Activated T-cell treated with anti-CD3 and anti-CD28 coated beads for 24 hours (primary cell): ENCODE data around the gene HINFP.
A peak's percentile ranks its signal among the peaks of the same experiment; 100 is the strongest.

Experiments used
- DNase-seq: peaks from one replicate; pipeline ENCODE4 v3.0.0-alpha.2; 2020; ENCODE audit warnings: low read depth

Gene HINFP, protein sequence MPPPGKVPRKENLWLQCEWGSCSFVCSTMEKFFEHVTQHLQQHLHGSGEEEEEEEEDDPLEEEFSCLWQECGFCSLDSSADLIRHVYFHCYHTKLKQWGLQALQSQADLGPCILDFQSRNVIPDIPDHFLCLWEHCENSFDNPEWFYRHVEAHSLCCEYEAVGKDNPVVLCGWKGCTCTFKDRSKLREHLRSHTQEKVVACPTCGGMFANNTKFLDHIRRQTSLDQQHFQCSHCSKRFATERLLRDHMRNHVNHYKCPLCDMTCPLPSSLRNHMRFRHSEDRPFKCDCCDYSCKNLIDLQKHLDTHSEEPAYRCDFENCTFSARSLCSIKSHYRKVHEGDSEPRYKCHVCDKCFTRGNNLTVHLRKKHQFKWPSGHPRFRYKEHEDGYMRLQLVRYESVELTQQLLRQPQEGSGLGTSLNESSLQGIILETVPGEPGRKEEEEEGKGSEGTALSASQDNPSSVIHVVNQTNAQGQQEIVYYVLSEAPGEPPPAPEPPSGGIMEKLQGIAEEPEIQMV

DNA sequence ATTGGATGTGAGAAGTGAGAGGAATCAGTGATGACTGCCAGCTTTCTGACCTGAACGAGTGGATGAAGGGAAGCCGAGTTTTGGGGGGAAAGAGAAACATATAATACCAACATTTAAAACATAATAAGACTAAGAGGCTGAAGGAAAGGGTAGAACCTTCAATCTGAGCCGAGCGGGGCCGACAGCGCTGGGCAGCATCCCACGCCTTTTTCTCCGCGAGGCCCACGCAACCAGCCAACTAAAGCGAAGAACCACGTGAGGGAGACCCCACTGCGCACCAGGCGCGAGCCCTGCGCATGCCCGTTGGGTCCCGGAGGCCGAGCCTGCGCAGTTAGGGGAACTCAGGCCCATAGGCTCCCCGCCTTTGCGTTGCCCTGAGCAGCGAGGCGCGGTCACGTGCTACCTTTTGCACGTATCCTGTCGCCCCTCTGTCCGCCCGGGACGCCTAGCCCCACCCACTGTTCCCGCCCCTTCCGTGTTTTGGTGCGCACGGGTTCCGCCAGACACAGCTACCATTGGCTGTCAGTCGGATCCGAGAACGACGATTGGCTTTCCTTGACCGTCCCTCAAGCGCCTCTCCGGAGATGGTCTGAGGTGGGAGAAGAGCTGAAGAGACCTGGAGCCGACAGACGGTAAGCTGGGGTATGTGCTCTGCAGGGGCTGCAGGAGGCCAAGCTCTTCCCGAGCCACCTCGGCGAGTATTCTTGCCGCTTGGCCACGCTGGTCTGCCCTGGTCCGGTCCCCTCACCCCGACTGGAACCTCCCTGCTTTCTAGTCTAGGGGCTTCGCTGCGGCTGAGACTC, at the start of gene HINFP:
Gene HINFP, plus strand, starts transcription at position 573 of the 803 bp plus-strand sequence. CDS start 5,365 bp downstream, outside the sequence.
- peak; percentile 100 for DNase-seq

DNA sequence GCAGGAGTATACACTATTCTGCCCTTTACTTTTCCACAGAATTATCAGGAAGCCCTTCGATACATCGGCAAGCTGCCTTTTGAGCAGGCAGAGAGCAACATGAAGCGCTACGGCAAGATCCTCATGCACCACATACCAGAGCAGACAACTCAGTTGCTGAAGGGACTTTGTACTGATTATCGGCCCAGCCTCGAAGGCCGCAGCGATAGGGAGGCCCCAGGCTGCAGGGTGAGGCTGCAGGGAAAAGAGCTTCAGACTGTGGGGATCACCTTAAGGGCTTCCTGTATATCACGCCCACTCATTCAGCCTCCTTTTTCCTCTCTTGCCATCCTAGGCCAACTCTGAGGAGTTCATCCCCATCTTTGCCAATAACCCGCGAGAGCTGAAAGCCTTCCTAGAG, 43.5 kb upstream of the HINFP start:
- no peak for DNase-seq

DNA sequence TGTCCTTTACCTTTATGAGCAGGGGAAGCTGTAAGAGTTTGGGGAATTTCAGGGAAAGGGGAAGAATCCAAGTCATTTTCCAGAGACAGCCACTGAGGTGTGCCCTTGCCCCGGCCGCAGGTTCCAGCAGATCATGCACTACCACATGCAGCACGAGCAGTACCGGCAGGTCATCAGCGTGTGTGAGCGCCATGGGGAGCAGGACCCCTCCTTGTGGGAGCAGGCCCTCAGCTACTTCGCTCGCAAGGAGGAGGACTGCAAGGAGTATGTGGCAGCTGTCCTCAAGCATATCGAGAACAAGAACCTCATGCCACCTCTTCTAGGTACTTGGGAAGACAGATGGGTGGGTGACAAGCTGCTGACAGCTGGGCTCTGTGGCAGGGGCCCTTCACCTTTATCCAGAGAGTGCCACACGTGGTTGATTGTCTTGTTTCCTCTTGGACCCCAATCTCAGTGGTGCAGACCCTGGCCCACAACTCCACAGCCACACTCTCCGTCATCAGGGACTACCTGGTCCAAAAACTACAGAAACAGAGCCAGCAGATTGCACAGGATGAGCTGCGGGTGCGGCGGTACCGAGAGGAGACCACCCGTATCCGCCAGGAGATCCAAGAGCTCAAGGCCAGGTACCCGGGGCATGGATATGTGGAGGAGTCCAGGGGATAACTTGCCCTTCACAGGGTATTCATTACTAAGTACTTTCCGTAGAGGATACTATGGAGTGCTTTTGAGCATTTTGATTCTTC, 42.5 kb upstream of the HINFP start:
- no peak for DNase-seq

DNA sequence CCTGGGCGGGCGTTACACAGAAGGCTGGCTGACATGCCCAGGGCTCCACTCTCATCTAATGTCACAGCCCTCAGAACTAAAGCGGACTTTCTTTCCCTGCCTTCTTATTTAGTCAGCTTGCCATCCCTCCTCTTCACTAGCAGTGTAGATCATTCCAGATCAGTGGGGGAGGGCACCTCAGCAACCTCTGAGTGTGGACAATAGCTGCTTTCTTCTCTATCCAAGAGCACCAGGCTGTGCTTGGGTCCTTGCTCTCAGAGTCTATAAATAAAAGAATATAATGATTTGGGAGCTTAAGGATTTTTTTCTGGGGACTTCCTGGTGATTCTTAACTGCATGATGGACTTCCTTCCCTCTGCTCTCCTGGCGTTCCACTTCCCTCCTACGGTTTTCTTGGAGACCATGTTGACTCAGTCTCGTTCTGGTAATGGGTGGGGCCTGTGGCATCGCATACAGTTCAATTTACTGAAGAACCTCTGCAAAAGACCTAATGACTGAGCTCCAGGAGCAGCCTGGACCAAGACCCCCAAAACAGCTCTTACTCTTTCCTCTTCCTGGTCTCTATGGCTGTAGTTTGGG, 39.6 kb upstream of the HINFP start:
- no peak for DNase-seq

DNA sequence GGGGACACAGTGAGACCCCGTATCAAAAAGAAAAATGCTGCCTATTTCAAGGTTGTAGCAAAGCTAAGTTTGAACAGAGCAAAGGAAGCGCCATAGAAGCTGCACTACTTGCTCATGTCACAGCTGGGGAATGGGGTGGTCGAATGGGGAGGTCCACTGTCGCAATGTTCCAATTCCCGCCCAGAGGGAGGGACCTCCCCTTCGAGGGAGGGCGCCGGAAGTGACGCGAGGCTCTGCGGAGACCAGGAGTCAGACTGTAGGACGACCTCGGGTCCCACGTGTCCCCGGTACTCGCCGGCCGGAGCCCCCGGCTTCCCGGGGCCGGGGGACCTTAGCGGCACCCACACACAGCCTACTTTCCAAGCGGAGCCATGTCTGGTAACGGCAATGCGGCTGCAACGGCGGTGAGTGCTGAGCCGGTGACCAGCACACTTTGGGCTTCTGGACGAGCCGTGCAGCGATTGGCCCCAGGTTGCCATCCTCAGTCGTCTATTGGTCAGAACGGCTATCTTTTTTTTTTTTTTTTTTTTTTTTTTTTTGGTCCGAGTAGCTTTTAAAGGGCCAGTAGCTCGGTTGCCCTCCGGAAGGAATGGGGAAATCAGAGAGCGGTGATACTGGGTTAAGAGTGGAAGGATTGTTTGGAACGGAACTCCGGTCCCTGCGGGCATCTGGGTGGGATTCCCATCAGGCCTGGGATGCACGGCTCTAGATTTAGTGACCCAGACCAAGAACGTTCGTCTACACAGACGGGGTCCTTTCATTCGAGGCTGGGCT, 36.5 kb upstream of the HINFP start, which contains the start of gene HMBS:
Gene HMBS, plus strand, starts transcription at position 219 of the 774 bp plus-strand sequence. Its CDS starts 153 bp downstream, at position 372.
- DNase-seq = peak; percentile 91

DNA sequence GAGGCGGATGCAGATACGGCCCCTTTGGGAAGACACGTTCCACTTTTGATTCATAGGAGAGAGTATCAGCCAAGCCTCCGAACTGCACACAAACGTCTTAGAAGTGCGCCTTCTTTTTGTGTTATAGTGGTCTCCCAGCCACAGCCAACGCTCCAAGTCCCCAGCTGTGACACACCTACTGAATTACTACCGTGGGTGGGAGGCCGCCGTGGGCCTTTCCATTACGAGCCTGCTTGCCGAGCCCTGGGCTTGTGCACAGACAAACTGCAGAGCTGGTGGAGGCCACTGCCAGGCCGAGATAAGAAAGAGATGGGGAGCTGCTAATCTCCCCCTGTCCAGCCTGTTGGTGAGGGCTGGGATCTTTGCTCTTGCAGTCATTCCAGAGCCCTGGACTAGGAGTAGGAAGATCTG, 35.9 kb upstream of the HINFP start:
- no peak for DNase-seq

DNA sequence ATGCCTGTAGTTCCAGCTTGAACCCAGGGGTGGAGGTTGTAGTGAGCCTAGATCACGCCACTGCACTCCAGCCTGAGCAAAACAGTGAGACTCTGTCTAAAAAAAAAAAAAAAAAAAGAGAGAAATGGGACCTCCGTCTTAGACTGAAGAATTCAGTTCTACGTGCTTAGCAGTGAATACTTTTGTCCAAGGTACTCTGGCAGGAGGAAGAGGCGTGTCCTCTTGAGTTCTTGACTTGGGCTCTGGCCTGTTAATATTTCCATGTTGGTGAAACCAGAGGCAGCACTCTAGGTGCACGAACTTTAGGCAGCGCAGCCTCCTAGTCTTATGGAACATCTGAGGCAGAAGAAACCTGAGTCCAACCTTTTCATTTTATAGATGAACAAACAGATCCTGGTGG, 34.3 kb upstream of the HINFP start:
- DNase-seq = no peak

DNA sequence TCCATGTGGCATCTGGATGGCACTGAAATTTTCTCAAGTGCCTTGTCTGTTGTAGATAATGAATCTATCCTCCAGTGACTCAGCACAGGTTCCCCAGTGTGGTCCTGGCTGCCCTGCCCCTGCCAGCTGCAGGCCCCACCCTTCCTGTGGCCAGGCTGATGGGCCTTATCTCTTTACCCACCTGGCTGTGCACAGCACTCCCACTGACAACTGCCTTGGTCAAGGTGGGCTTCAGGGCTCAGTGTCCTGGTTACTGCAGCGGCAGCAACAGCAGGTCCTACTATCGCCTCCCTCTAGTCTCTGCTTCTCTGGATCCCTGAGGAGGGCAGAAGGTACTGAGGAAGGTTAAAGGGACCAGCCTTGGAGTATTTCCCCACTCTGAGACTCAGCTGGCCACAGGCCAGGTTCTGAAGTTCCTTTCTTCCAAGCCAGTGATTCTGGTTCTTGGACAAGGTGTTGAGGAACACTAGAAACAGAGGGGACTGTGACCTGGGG, 33.6 kb upstream of the HINFP start:
- DNase-seq = no peak

DNA sequence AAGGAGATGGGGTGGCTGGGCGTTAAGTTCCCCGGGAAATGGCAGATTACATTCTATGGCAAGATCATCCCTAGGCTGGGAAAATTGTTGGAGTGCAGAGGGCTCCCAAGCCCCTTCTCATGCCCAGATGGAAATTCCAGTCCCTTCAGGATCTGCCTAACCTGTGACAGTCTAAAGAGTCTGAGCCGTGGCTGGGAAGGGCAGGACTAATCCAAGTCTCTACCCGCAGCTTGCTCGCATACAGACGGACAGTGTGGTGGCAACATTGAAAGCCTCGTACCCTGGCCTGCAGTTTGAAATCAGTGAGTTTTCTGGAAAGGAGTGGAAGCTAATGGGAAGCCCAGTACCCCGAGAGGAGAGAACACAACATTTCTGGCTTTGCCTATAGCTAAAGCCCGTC, 33.0 kb upstream of the HINFP start:
- no peak for DNase-seq

DNA sequence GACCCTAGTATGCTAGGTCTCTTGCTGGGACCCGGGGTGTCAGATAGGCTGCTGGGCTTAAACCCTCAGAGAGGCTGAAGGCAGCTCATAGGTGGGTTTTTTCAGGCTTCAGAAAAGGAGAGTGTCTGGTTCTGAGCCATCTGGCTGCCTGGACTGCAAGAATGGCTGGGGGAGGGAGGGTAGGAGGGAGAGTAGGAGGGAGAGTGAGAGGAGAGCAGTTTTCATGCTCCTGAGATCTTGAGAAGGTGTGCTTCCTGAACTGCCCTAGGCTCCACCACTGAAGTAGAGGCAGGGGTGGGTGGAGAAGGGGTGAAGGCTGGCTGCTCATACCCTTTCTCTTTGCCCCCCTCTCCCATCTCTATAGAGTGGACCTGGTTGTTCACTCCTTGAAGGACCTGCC, 32.1 kb upstream of the HINFP start:
- DNase-seq = no peak

DNA sequence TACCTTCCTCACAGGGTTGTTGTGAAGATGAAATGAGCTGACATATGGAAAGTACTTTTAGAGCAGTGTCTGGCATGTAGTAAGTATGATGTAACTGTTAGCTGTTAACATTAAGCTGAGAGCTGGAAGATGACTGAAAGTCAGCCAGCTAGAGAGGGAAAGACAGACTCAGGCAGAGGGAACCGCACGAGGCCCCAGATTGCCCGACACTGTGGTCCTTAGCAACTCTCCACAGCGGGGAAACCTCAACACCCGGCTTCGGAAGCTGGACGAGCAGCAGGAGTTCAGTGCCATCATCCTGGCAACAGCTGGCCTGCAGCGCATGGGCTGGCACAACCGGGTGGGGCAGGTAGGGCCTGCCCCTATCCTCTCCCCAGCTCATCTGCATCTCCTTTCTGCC, 30.2 kb upstream of the HINFP start:
- DNase-seq = no peak

DNA sequence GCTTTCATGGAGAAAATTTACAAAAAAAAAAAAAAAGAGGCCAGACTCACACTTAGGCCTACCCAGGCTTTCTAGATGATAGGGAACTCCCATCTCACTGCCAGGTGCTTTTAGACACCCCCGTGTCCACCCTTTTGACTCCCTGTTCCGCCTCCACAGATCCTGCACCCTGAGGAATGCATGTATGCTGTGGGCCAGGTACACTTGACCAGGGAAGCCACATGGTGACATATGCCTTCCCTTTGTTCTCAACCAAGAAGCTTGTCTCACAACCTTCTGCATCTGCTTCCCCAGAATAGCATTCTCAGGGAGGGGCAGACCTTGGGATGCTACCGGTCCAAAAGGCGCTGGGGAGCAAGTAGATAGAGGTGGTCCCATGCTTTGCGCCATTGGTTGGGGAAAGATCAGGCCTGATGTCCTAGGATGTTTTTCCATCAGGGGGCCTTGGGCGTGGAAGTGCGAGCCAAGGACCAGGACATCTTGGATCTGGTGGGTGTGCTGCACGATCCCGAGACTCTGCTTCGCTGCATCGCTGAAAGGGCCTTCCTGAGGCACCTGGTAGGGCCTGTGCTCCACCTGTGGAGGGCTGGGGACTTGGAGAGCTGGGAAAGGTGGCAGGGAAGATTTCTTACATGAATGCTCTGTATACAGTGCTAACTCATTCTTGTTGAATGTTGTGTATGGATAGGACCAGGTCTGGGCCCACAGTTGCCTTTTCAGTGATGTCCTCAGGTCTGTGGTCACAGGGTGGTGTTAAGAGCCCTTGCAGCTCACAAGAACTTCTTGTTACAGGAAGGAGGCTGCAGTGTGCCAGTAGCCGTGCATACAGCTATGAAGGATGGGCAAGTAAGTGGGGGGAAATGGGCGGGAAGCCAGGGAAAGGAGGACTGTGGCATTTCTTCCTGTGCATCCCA, 29.2 kb upstream of the HINFP start:
- DNase-seq = no peak

DNA sequence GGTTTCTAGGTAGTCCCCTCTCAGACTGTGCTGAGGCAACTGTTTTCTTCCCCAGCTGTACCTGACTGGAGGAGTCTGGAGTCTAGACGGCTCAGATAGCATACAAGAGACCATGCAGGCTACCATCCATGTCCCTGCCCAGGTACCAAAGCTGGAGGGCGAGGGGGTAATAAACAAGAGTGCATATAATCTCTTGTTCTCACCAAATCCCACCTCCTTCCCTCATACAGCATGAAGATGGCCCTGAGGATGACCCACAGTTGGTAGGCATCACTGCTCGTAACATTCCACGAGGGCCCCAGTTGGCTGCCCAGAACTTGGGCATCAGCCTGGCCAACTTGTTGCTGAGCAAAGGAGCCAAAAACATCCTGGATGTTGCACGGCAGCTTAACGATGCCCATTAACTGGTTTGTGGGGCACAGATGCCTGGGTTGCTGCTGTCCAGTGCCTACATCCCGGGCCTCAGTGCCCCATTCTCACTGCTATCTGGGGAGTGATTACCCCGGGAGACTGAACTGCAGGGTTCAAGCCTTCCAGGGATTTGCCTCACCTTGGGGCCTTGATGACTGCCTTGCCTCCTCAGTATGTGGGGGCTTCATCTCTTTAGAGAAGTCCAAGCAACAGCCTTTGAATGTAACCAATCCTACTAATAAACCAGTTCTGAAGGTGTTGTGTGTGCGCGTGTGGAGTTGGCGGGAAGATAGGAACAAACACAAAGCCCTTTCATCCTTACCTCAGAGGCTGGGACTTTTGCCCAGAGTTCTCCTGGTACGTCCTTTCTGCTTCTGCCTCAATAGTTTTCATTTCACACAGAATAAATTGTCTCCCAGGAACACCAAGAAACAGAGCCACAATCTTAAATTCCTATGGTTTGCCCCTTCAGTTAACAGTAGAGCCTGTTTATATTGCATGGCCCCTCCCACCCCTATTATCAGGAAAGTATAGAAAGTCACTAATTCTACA, 28.2 kb upstream of the HINFP start:
- no peak for DNase-seq

DNA sequence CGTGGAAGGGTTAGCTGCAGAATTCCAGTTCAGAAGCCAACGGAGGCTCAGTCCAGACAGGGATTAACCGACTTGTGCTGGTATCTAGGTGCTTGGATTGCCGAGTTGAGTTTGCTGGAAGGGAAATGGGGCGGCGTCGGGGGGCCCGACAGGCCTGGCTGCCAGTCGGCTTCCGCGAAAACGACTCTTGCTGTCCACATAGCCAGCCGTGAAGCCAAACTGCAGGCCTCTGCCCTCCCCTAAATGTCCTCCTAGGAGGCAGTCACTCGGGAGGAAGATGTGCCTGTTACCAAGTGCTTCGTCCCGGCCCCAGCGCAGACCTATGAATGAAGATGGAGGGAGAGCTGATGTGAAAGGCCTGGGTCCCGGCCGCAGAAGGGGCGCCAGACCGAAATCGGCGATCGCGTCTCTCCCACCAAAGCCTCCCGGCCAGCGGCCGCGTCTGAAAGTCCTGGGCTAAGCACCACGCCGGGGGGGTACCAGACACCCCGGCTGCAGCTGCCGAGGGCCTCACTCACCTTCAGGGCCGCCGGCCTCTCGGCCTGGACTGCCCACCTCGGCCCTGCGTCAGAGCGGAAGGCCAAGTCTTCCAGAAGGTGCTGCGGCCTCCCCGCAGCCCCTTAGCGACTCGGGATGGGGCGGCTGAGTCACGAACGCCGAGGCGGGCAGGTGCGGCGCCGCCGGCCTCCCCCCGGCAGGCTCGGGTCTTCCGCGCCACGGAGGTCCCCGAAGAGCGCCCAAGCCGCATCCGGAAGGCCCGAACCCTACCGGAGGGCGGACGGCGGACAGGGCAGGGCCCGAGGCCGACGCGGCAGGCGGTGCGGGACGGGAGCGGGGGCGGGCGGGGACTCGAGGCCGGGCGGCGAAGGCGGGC, 27.2 kb upstream of the HINFP start:
- peak; percentile 35 for DNase-seq

DNA sequence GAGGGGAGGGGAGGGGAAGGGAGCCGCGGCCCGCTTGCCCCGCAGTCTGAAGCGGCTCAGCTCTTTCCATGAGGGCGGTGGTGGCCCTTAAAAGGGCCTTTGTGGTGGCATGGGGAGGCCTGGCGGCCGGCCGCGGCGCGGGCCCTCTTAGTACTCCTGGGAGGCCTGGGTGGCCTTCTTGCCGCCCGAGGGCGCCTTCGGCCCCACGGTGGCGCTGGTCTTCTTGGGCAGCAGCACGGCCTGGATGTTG, 26.6 kb upstream of the HINFP start:
- DNase-seq = peak; percentile 49

DNA sequence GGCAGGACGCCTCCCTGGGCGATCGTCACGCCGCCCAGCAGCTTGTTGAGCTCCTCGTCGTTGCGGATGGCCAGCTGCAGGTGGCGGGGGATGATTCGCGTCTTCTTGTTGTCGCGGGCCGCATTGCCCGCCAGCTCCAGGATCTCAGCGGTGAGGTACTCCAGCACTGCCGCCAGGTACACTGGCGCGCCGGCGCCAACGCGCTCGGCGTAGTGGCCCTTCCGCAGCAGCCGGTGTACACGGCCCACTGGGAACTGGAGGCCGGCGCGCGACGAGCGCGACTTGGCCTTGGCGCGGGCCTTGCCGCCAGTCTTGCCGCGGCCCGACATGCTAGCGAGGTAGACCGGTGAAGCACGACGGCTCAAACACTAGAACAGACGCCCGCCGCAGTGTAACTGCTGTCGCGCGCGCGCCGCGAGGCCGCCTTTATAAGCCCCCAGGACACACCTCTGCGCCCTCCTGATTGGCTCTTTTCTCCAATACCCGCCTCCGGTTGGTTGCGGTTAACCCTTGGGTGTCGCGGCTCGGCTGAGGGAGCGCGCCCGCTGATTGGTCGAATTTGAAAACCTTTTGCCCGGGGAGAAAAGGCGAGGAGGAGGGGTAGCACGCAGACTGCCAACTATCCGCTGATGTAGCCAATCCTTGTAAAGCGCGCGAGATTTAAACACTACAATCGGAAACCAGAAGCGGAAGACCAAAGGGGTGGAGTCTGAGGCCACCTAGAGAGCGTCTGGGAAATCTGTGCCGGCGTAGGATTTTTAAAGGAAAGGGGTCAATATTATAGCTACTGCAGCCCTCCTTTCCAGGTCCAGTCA, 26.1 kb upstream of the HINFP start:
- peak; percentile 99 for DNase-seq

DNA sequence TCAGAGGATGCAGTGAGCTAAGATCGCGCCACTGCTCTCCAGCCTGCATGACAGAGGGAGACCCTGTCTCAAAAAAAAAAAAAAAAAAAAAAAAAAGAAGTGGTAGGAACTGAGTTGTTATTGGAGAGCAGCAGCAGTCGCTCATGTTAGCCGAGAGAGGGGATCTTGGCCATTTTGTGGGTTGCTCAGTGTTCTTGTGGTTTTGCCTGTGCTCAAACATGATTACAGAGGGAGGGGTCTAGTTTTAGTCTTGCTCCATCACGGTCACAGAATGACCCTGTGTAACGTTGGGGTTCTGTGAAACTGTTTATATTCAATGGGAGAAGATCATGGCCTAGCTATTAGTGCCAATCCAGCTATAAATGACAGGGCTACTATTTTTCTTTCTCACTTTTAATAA, 21.7 kb upstream of the HINFP start:
- no peak for DNase-seq
